Endothelial cell of umbilical vein (primary cell): Measurements from ENCODE around the gene SFT2D3. TPM values are rescaled to one million over a fixed set of nuclear protein-coding genes. Genes with fewer than 3 reads are reported as not detected.

ENCODE experiments used
- BruUV-seq: library from RNA; stranded (reverse); fragments of 400-500 nt; replicated peaks from 2 replicates; lab custom pipeline; 2021; lab: Mats Ljungman, UMichigan
- CTCF ChIA-PET: fragments of 300-600, 350-600 bp; sonication (Branson Sonifier 250); formaldehyde crosslinking; loops from one replicate; lab custom pipeline; 2021; ENCODE audit warnings: antibody characterized with exemption, inconsistent platforms; lab: Charles Lee
- POLR2A ChIA-PET: fragments of 300-600, 350-600 bp; sonication (Branson Sonifier 250); formaldehyde crosslinking; loops from one replicate; lab custom pipeline; 2021; ENCODE audit warnings: antibody characterized with exemption, inconsistent platforms; lab: Charles Lee
- DNase-seq: peaks from one replicate; pipeline ENCODE4 v3.0.0-alpha.2; 2011; ENCODE audit warnings: low read depth, low spot score
- FAIRE-seq: peaks from 2 replicates; lab custom pipeline; 2011; peaks lifted over from hg19 to GRCh38; lab: Jason Lieb, UNC
- H2AFZ ChIP-seq: 2 replicates; pipeline ENCODE4 v1.6.0; 2012; ENCODE audit warnings: low read depth, low read length, control low read depth, inconsistent platforms
- H3K27ac ChIP-seq: 2 replicates; pipeline ENCODE4 v1.5.1; 2011; ENCODE audit warnings: low read depth, mild to moderate bottlenecking, control low read depth, low read length, moderate library complexity; ENCODE audit not compliant: insufficient read depth
- H3K27me3 ChIP-seq, 2 experiments: 2 replicates each; pipeline versions ENCODE4 v1.6.0 to v1.6.1; 2011; ENCODE audit warnings: low read length in 2 of 2, mixed read lengths in 1 of 2; ENCODE audit not compliant: control insufficient read depth in 2 of 2, insufficient read depth in 2 of 2
- H3K36me3 ChIP-seq, 2 experiments: 2 replicates in 1 of 2; 3 replicates in 1 of 2; pipeline ENCODE4 v1.5.1; 2011; ENCODE audit warnings: low read length in 2 of 2, mild to moderate bottlenecking in 1 of 2, moderate library complexity in 1 of 2; ENCODE audit not compliant: control insufficient read depth in 2 of 2, insufficient read depth in 2 of 2; ENCODE audit errors: extremely low read depth in 1 of 2
- H3K4me1 ChIP-seq: 3 replicates; pipeline ENCODE4 v1.5.1; 2011; ENCODE audit warnings: mild to moderate bottlenecking, low read length; ENCODE audit not compliant: control insufficient read depth, insufficient read depth; ENCODE audit errors: extremely low read depth
- H3K4me2 ChIP-seq: 2 replicates; pipeline ENCODE4 v1.6.1; 2011; ENCODE audit warnings: low read length, control low read depth, mixed read lengths; ENCODE audit not compliant: insufficient read depth
- H3K4me3 ChIP-seq, 3 experiments: fragments of 200-600 bp in 1 of 3; sonication (generic), shearing (Covaris generic) in 1 of 3; replicated peaks in 1 of 3; 2 replicates each; pipeline ENCODE4 v1.5.1; 2011 to 2016; ENCODE audit warnings: control low read depth in 3 of 3, low read length in 3 of 3, mild to moderate bottlenecking in 2 of 3, inconsistent platforms in 1 of 3, low read depth in 1 of 3, moderate library complexity in 1 of 3; ENCODE audit not compliant: insufficient read depth in 1 of 3
- H3K79me2 ChIP-seq: 2 replicates; pipeline ENCODE4 v1.6.0; 2012; ENCODE audit warnings: low read length, inconsistent platforms; ENCODE audit not compliant: control insufficient read depth, insufficient read depth
- H3K9ac ChIP-seq: replicated peaks from 2 replicates; pipeline ENCODE3; 2011; ENCODE audit warnings: low read length, control low read depth; ENCODE audit not compliant: insufficient read depth; ENCODE audit errors: extremely low read depth
- H3K9me1 ChIP-seq: replicated peaks from 3 replicates; pipeline ENCODE4 v1.6.0; 2011; ENCODE audit warnings: mild to moderate bottlenecking, low read length; ENCODE audit not compliant: control insufficient read depth, insufficient read depth; ENCODE audit errors: extremely low read depth
- H3K9me3 ChIP-seq: replicated peaks from 2 replicates; pipeline ENCODE4 v1.5.1; 2012; ENCODE audit warnings: low read length, inconsistent platforms; ENCODE audit not compliant: control insufficient read depth, insufficient read depth
- H4K20me1 ChIP-seq: replicated peaks from 2 replicates; pipeline ENCODE3; 2011; ENCODE audit warnings: mild to moderate bottlenecking, low read length; ENCODE audit not compliant: control insufficient read depth, insufficient read depth; ENCODE audit errors: extremely low read depth
- EZH2 ChIP-seq: IDR thresholded peaks from 2 replicates; pipeline ENCODE4 v1.6.1; 2012; ENCODE audit warnings: borderline replicate concordance, low read depth, mild to moderate bottlenecking, moderate library complexity, low read length, inconsistent platforms; ENCODE audit not compliant: severe bottlenecking
- FOS ChIP-seq: IDR thresholded peaks from 2 replicates; pipeline ENCODE4 v1.6.1; 2011; ENCODE audit warnings: mild to moderate bottlenecking, low read length, moderate library complexity, borderline replicate concordance; ENCODE audit not compliant: insufficient read depth
- GATA2 ChIP-seq: IDR thresholded peaks from 2 replicates; pipeline ENCODE4 v1.7.0; 2011; ENCODE audit warnings: low read depth, mild to moderate bottlenecking, moderate library complexity, mixed read lengths, low read length; ENCODE audit not compliant: insufficient read length, insufficient read depth
- JUN ChIP-seq: IDR thresholded peaks from 2 replicates; pipeline ENCODE4 v1.6.1; 2011; ENCODE audit warnings: borderline replicate concordance, low read depth; ENCODE audit not compliant: insufficient read length, insufficient read depth
- MYC ChIP-seq: IDR thresholded peaks from one replicate; pipeline ENCODE4 v1.6.1; 2011; ENCODE audit warnings: mild to moderate bottlenecking, low read depth, low read length
- POLR2A ChIP-seq: IDR thresholded peaks from 2 replicates; pipeline ENCODE4 v1.6.1; 2012; ENCODE audit warnings: low read depth, mild to moderate bottlenecking, control low read depth, low read length
- POLR2AphosphoS5 ChIP-seq: IDR thresholded peaks from 2 replicates; pipeline ENCODE4 v1.6.1; 2012; ENCODE audit warnings: low read depth, mild to moderate bottlenecking, control low read depth, low read length, moderate library complexity; ENCODE audit not compliant: insufficient read depth
- dilution Hi-C: fragments of 300-500 bp; cut with MboI; formaldehyde crosslinking; loops from one replicate; pipeline ENCODE4 v1.15.0; 2019; ENCODE audit warnings: low sequenced_read_pairs; ENCODE audit not compliant: extremely low pct_ligation_motif_present
- intact Hi-C: fragments of 100-400 bp; cut with micrococcal nuclease; formaldehyde crosslinking; loops from one replicate; pipeline ENCODE4 v1.10.0; 2022
- polyA plus RNA-seq, 4 experiments: library from polyadenylated mRNA; depleted of rRNA in 3 of 4; stranded (reverse) in 3 of 4; unstranded in 1 of 4; fragments of >200 nt; gene quantifications; 2 replicates each; pipeline versions ENCODE4 v1.2.1 to v1.2.3, GENCODE V29; 2011 to 2012; ENCODE audit warnings: missing spikeins in 1 of 4
- total RNA-seq: library from RNA; stranded (reverse); gene quantifications from 2 replicates; pipeline ENCODE4 v1.2.3, GENCODE V29; 2021
- TF ChIP-seq, protein P1 (sequence below), 2 donors: IDR thresholded peaks; 1 replicate in 1 of 2; 2 replicates in 1 of 2; pipeline ENCODE4 v1.5.1; 2011; ENCODE audit warnings: low read length in 2 of 2, mild to moderate bottlenecking in 2 of 2, moderate library complexity in 2 of 2, control low read depth in 1 of 2, inconsistent platforms in 1 of 2, low read depth in 1 of 2; ENCODE audit not compliant: insufficient read depth in 1 of 2; ENCODE audit errors: extremely low read depth in 1 of 2
- TF ChIP-seq, protein P2 (sequence below): IDR thresholded peaks from 2 replicates; pipeline ENCODE4 v1.6.1; 2011; ENCODE audit not compliant: insufficient read depth, insufficient read length

The SFT2D3 gene
- total and polyA plus RNA-seq, 2 donors (not counting 3 experiments of a cell fraction or from before 2014, with no cell fraction given) = 4.5 to 4.7 TPM

DNA sequence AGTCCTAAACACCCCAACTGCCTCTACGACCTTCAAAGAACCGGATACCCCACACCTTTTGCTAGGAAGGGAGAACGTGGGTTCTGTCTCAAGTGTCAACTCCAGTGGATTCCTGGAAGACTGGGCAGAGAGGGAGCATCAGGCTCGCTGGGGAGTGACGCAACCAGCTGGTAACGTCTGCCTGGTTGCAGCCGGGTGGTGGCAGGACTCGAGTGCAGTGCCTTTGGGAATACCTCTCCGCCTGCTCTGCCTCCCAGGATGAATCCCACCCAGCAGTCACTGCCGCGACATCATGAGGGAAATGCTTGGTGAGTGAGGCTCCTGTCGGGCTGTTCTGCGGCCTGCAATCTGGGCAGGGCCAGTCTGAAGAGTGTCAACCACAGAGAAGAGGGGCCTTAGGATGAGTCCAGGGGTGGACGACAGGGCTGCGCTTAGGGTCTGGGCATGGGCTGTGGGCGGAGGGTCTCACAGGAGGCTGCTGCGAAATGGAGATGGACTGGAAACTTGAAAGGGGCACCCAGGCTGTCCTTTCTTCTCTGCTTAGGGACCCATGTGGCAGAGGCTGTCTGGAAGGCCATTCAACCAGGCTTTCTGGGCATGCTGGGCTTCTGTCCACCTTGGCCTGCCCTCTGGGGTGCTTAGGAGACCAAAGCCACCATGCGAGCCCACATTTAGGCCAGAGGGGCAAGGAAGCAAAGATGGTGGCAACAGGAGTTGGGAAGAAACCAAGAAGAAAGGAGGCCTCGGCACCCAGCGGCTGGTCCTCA, 42.5 kb upstream of the SFT2D3 start:
- Histone ChIP-seq H3K79me2 (no peaks in the 10 kb centered on the region), H4K20me1 (no peaks in the 10 kb centered on the region)

More for the DNA sequence above, 42.5 kb upstream of the SFT2D3 start:
- dilution Hi-C loops (no loop called here), intact Hi-C loops (loop anchor here (1.0 to 2.0 kb wide), 5 partner anchors 10 to 133 kb away; partner anchors contain the start of genes IWS1, LIMS2 and SFT2D3)
- Histone ChIP-seq H3K27ac (peak overlapping the region; percentile 76), H3K36me3 (peaks cover 0 to 6% of the 10 kb centered on the region in 2 experiments), H3K9me1 (no peaks in the 10 kb centered on the region), H3K4me2 (no peak overlapping the region), H3K9me3 (no peaks in the 10 kb centered on the region), H3K27me3 (no peaks in the 10 kb centered on the region), H3K4me3 (no peak overlapping the region), H2AFZ (peak overlapping the region; percentile 79), H3K9ac (no peak overlapping the region), H3K4me1 (peaks cover 46% of the 10 kb centered on the region)
- POLR2A ChIA-PET = no interaction called here
- FAIRE-seq (no peak), DNase-seq (no peak)
- no peak for TF ChIP-seq JUN
- TF ChIP-seq POLR2A = no peak
- TF ChIP-seq, protein P1, sequence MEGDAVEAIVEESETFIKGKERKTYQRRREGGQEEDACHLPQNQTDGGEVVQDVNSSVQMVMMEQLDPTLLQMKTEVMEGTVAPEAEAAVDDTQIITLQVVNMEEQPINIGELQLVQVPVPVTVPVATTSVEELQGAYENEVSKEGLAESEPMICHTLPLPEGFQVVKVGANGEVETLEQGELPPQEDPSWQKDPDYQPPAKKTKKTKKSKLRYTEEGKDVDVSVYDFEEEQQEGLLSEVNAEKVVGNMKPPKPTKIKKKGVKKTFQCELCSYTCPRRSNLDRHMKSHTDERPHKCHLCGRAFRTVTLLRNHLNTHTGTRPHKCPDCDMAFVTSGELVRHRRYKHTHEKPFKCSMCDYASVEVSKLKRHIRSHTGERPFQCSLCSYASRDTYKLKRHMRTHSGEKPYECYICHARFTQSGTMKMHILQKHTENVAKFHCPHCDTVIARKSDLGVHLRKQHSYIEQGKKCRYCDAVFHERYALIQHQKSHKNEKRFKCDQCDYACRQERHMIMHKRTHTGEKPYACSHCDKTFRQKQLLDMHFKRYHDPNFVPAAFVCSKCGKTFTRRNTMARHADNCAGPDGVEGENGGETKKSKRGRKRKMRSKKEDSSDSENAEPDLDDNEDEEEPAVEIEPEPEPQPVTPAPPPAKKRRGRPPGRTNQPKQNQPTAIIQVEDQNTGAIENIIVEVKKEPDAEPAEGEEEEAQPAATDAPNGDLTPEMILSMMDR (IDR thresholded peaks at IDR 0.05; ENCODE audit: extremely low read depth in 1 of 2, insufficient read depth in 1 of 2, low read depth in 1 of 2, low read length in 2 of 2) = no peak
- TF ChIP-seq GATA2 = no peak
- TF ChIP-seq, protein P2, sequence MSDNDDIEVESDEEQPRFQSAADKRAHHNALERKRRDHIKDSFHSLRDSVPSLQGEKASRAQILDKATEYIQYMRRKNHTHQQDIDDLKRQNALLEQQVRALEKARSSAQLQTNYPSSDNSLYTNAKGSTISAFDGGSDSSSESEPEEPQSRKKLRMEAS = no peak
- no peak for TF ChIP-seq MYC
- TF ChIP-seq EZH2 = no peak
- TF ChIP-seq FOS = no peak
- no peak for TF ChIP-seq POLR2AphosphoS5
- CTCF ChIA-PET = interaction anchor here (0.6 to 6.9 kb wide), 6 partner anchors 9 to 67 kb away, joined by 3 to 37 read pairs (median 6); no protein-coding TSS in a partner anchor
- BruUV-seq = no TSS peak
